Stimulated activated CD4-positive, alpha-beta T cell treated with anti-CD3 and anti-CD28 coated beads, Interleukin-12 subunit alpha, Interleukin-12 subunit beta, amount 100 ng/mL, for 24 hours (primary cell): ENCODE results near the gene STK38.
A peak's percentile ranks its signal among the peaks of the same experiment; 100 is the strongest.
"Not testable (repeated sequence)": the region's sequence is repeated elsewhere in the genome, so short reads cannot be mapped to it uniquely, and the experiment has no call there.

Experiments
- DNase-seq, 2 experiments: peaks; one replicate each; pipeline ENCODE4 v3.0.0-alpha.2; 2020; ENCODE audit warnings: low read depth in 2 of 2

STK38 gene

GRCh38 chr6:36546920-36547645 lies at the start of gene STK38:
TSS of gene STK38 (minus strand) at chr6:36547479. CDS start at chr6:36540202, 7,277 bp downstream.
- peak; percentile 86 to 93 for DNase-seq

DNA sequence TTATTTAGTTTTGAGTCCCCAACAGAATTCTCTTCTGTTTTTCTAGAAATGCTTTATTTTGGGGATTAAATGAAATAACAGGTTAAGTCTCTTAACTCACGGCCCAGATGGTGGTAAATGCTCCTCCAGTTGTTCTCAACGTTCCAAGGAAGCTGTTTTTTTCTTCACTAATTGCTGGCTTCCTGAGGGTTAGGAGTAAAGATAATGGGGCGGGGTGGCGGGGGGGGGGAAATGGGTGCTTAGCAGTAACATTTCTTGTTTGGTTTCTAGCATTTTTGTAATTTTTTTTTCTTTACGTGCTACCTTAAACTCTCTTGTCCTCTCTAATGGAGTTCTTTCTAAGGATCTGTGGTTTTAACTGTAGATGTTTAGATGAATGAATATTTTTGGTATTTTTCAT lies 49.1 kb upstream of the STK38 start:
- DNase-seq = no peak

DNA sequence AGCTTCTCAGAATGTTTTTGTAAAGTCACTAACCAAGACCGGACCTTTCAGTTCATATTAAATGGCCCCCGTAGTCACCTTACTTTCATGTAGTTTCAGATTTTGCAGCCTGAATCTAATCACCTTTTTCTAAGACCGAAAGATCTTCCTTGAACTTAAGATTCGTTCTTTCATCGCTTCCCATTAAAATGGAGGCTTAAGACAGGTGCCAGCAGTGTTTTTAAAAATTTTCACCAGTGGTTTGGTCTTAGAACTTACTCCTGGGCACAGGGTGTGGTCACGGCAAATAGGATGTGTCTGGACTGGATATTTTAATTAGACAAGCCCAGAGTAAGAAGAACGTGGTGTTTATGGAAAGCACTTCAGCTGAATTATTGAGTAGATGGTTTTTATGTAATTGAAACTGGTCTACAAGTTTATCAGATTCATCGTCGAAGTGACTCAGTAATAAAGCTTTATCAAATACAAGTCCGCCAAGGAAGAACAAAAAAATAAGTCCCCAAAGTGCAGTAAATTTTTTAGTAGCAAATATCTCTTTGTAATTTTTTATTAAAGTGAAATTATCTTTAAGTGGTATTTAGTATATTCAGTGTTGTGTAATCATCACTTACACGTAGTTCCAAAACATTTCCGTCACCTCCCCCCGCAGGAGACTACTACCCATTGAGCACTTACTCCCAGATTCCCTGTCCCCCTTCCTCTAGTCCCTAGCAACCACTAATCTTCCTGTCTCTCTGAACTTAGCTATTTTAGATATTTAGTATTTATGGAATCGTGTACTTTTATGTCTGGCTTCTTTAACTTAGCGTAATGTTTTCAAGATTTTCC lies 47.8 kb upstream of the STK38 start:
- DNase-seq = no peak

- DNase-seq = peak; percentile 86 to 89
These were observed 46.9 kb upstream of the STK38 start, which contains the start of gene SRSF3 for GRCh38 chr6:36594029-36594815. TSS of gene SRSF3 (plus strand) at chr6:36594362. CDS start at chr6:36596763, 2,401 bp downstream.

DNA sequence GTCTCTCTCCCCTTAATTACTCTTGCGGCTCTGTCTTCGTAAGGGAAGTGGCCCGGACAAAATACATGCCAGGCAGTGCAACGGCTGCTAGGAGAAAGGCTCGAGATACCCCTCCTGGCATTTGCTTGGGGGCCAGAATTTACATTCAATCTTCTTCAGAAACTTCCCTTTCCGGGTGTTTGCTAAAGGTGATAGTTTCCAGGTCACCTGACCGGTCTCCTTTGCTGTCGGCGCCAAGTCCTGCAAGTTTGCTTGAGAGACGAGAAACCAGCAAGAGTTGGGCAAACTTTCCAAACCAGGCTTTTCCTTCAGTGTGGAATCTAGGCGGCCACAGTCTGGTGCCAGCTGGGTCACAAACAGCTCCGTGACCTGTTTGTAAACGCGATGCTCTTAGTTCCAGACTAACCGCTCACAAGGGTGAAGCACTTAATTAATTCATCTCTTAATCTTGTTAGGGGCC lies 46.3 kb upstream of the STK38 start:
- DNase-seq = no peak

GRCh38 chr6:36592221-36592655 lies 45.0 kb upstream of the STK38 start:
- no peak for DNase-seq

GRCh38 chr6:36590237-36590636 lies 43.0 kb upstream of the STK38 start:
- no peak for DNase-seq

DNA sequence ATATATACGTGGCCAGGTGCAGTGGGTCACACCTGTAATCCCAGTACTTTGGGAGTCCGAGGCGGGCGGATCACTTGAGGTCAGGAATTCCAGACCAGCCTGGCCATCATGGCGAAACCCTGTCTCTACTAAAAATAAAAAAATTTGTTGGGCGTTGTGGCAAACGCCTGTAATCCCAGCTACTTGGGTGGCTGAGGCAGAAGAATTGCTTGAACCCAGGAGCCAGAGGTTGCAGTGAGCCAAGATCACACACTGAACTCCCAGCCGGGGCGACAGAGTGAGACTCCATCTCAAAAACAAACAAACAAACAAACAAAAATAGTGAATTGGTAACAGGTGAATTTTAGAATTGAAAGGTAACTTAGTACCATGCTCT lies 41.7 kb upstream of the STK38 start:
- not testable (repeated sequence) for DNase-seq

DNA sequence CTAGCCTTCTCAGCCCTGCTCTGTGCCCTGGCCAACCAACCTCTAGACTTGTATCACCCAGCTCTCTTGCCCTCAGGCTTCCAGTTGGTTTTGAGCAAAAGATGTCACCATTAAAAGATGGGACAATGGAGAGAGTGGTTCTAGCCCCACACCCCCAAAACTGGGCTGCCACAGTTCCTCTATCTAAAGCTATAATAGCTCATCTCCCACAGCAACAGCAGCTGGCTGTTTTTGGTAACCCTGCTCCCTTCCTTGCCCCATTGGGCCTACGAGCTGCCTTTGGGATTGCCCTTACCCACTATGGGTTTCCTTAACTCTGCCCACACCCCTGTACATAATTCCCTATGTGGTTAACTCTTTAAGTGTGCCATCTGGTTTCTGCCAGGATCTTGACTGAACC lies 39.3 kb upstream of the STK38 start:
- no peak for DNase-seq

DNA sequence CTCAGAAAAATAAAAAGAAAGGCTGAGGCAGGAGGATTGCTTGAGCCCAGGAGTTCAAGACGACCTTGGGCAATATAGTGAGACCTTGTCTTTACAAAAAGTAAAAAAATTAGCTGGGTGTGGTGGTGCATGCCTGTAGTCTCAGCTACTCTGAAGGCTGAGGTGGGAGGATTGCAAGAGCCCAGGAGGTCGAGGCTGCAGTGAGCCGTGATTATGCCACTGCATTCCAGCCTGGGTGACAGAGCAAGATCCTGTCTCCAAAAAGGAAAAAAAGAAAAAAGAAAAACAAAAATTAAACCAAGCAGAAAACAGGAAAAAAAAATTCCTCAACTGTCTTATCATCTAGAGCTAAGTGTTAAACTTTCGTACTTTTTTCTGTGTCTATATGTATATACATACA lies 34.4 kb upstream of the STK38 start:
- no peak for DNase-seq

- no peak for DNase-seq
These were observed 32.9 kb upstream of the STK38 start for GRCh38 chr6:36580184-36580526.

DNA sequence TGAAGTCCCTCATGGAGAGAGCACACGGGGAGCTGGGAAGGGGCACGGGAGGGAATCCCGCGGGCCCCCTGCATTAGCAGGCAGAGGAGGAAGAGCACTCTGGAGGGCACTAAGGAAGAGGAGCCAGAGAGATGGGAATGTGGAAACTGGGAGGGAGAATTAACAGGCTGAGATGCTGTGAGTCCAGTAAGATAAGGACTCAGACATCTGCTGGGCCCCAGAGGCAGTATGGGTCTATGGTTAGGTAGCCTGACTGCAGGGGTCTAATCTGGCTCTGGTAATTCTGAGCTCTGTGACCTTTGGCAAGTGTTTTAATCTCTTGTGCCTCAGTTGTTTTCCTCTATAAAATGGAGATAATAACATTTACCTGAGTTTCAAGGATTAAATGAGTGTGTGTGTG lies 31.2 kb upstream of the STK38 start:
- DNase-seq = no peak

- no peak for DNase-seq
These were observed 30.8 kb upstream of the STK38 start for GRCh38 chr6:36578030-36578429.

- no peak for DNase-seq
These were observed 30.0 kb upstream of the STK38 start for GRCh38 chr6:36577301-36577700.

DNA sequence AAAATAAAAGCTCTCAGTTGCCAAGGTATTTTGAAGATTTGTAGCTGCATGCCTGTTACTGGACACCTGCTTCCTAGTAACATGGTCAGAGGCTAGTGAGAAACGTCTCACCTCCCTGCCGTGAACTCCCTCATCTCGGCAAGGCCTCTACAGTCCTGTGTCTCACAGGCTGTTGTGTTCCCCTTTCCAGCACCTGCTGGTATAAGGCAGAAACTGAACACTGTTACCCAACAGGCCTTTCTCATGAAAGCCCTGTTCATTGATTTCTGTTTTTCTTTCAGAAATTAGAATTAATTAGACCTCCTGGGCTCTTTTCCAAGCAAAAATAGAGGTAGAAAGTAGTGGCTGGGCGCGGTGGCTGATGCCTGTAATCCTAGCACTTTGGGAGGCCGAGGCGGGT lies 29.3 kb upstream of the STK38 start:
- DNase-seq = no peak

- no peak for DNase-seq
These were observed 27.4 kb upstream of the STK38 start for GRCh38 chr6:36574679-36575078.

GRCh38 chr6:36572353-36573311 lies 25.4 kb upstream of the STK38 start:
- DNase-seq = not testable (repeated sequence)

GRCh38 chr6:36571122-36572043 lies 24.1 kb upstream of the STK38 start:
- no peak for DNase-seq

- DNase-seq = no peak
These were observed 23.0 kb upstream of the STK38 start for GRCh38 chr6:36570264-36570663.

GRCh38 chr6:36566418-36566905 lies 19.2 kb upstream of the STK38 start:
- no peak for DNase-seq
